Measurements from ENCODE around the gene AGT.
A peak's percentile ranks its signal among the peaks of the same experiment; 100 is the strongest.

The AGT gene

DNA sequence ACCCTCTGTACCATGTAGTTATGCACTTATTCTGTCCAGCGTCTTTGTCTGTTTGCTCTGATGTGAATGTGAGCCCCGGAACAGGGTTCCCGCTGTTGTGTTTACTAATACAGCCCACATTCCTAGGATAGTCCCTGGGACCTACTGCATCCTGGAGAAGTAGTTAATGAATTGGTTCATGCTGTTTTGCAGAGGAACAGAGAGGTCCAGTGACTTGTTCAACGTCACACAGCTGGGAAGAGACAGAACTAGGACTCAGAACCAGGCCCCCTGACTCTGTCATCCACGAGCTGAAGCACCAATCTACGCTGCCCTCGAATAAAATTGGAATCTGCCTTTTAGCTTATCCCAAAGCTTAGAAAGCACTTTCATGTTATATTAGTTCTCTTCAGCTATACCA lies 784 bp downstream of the AGT start:
- no peaks in the 10 kb centered on the region for H3K79me1 ChIP-seq (replicated peaks; ENCODE audit: low read length, poor library complexity, severe bottlenecking)
- H3K9me3 ChIP-seq (ENCODE audit: control insufficient read depth, low read length) = no peaks in the 10 kb centered on the region
- H3K27ac ChIP-seq (ENCODE audit: low read length, poor library complexity, severe bottlenecking) = no peak overlapping the region
- peaks cover 11% of the 10 kb centered on the region for H3K4me1 ChIP-seq (ENCODE audit: control insufficient read depth, insufficient read depth, low read depth, low read length)
- no peak overlapping the region for H3K4ac ChIP-seq (ENCODE audit: low read depth in 1 of 2, low read length in 2 of 2)
- no peak overlapping the region for H4K8ac ChIP-seq (ENCODE audit: low read length)
- no peak overlapping the region for H2BK15ac ChIP-seq (ENCODE audit: low read depth, poor library complexity, severe bottlenecking)
- peaks cover 7 to 13% of the 10 kb centered on the region in 2 experiments for H3K27me3 ChIP-seq (ENCODE audit: control insufficient read depth in 1 of 2, insufficient read depth in 1 of 2, low read length in 2 of 2)
- no peak overlapping the region for H2BK12ac ChIP-seq (ENCODE audit: low read length in 2 of 2)
- H3K4me2 ChIP-seq (ENCODE audit: low read length, poor library complexity, severe bottlenecking) = no peak overlapping the region
- H3K18ac ChIP-seq (ENCODE audit: low read depth in 1 of 2, low read length in 2 of 2) = no peak overlapping the region
- WGBS = 85% methylated on average over 7 of the region's 7 CpGs
- H3K14ac ChIP-seq (ENCODE audit: low read length in 2 of 2) = peak overlapping the region in 1 of 2 experiments; percentile 9
- H2AK5ac ChIP-seq (ENCODE audit: low read length, severe bottlenecking) = no peak overlapping the region
- no peak overlapping the region for H2BK5ac ChIP-seq (ENCODE audit: low read depth, low read length, poor library complexity, severe bottlenecking)
- H2AFZ ChIP-seq (ENCODE audit: low read depth, low read length) = no peak overlapping the region
- H3K23ac ChIP-seq (ENCODE audit: low read length in 2 of 2) = no peak overlapping the region
- H4K91ac ChIP-seq (ENCODE audit: low read length) = no peak overlapping the region
- H3K9ac ChIP-seq (ENCODE audit: low read length) = no peak overlapping the region
- no peak overlapping the region for H2BK120ac ChIP-seq (ENCODE audit: low read depth, low read length)
- no peak for DNase-seq
- no peak overlapping the region for H3K4me3 ChIP-seq (ENCODE audit: insufficient read depth in 1 of 2, low read depth in 1 of 2, low read length in 2 of 2)
- H3K36me3 ChIP-seq (ENCODE audit: control insufficient read depth in 1 of 2, insufficient read depth in 2 of 2, low read depth in 1 of 2, low read length in 2 of 2) = no peaks in the 10 kb centered on the region

DNA sequence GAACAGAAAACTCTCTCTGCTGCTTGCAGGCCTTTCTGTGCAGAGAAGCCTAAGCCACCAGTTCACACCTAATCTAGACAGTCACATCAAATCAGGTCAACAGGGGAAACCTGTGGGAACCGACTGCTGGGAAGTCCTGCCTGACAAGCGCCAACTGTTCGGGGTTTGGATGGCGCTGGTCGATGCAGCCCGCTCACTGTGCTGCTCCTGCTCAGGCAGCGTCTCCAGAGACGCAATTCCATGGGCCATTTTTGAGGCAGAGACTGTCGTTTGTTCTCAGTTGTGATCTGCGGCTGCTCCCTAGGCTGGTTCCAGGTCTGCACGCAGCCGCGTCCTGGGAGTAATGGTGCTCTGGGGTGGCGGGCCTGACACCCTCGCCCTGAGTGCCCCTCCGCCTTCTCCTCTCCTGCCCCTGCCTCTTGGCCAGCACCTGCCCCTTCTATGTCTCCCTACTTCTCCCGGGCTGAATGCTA lies 1.4 kb downstream of the AGT start:
- H2BK15ac ChIP-seq (ENCODE audit: low read depth, poor library complexity, severe bottlenecking) = no peak overlapping the region
- H2BK12ac ChIP-seq (ENCODE audit: low read length in 2 of 2) = peak overlapping the region in 1 of 2 experiments; percentile 15
- peaks cover 11% of the 10 kb centered on the region for H3K4me1 ChIP-seq (ENCODE audit: control insufficient read depth, insufficient read depth, low read depth, low read length)
- H3K27ac ChIP-seq (ENCODE audit: low read length, poor library complexity, severe bottlenecking) = no peak overlapping the region
- H3K23ac ChIP-seq (ENCODE audit: low read length in 2 of 2) = no peak overlapping the region
- H2BK5ac ChIP-seq (ENCODE audit: low read depth, low read length, poor library complexity, severe bottlenecking) = no peak overlapping the region
- no peak overlapping the region for H2BK120ac ChIP-seq (ENCODE audit: low read depth, low read length)
- H4K8ac ChIP-seq (ENCODE audit: low read length) = no peak overlapping the region
- peak overlapping the region in 1 of 2 experiments; percentile 9 for H3K14ac ChIP-seq (ENCODE audit: low read length in 2 of 2)
- no peak overlapping the region for H3K4ac ChIP-seq (ENCODE audit: low read depth in 1 of 2, low read length in 2 of 2)
- 90% methylated on average over 17 of the region's 17 CpGs for WGBS
- H3K18ac ChIP-seq (ENCODE audit: low read depth in 1 of 2, low read length in 2 of 2) = no peak overlapping the region
- H3K9ac ChIP-seq (ENCODE audit: low read length) = no peak overlapping the region
- no peak overlapping the region for H3K4me3 ChIP-seq (ENCODE audit: insufficient read depth in 1 of 2, low read depth in 1 of 2, low read length in 2 of 2)
- H3K4me2 ChIP-seq (ENCODE audit: low read length, poor library complexity, severe bottlenecking) = no peak overlapping the region
- no peaks in the 10 kb centered on the region for H3K9me3 ChIP-seq (ENCODE audit: control insufficient read depth, low read length)
- H2AK5ac ChIP-seq (ENCODE audit: low read length, severe bottlenecking) = no peak overlapping the region
- H3K79me1 ChIP-seq (replicated peaks; ENCODE audit: low read length, poor library complexity, severe bottlenecking) = no peaks in the 10 kb centered on the region
- no peaks in the 10 kb centered on the region for H3K36me3 ChIP-seq (ENCODE audit: control insufficient read depth in 1 of 2, insufficient read depth in 2 of 2, low read depth in 1 of 2, low read length in 2 of 2)
- H2AFZ ChIP-seq (ENCODE audit: low read depth, low read length) = no peak overlapping the region
- DNase-seq = no peak
- no peak overlapping the region for H4K91ac ChIP-seq (ENCODE audit: low read length)
- peaks cover 7 to 14% of the 10 kb centered on the region in 2 experiments for H3K27me3 ChIP-seq (ENCODE audit: control insufficient read depth in 1 of 2, insufficient read depth in 1 of 2, low read length in 2 of 2)

DNA sequence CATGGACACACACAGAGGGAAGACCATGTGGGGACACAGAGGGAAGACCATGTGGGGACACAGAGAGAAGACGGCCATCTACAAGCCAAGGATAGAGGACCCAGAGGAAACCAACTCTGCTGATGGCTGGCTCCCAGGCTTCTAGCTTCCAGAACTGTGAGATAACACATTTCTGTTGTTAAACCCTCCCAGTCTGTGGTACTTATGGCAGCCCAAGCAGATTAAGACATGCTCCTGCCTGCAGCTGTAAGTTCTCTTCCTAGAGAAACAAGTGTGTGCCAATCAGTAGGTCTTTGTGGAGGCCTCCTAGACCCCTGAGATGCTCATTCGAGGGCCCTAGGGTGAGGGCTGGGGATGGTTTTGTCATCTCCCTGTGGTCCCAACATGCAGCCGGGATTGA lies 2.7 kb downstream of the AGT start:
- no peak overlapping the region for H4K8ac ChIP-seq (ENCODE audit: low read length)
- H3K36me3 ChIP-seq (ENCODE audit: control insufficient read depth in 1 of 2, insufficient read depth in 2 of 2, low read depth in 1 of 2, low read length in 2 of 2) = no peaks in the 10 kb centered on the region

DNA sequence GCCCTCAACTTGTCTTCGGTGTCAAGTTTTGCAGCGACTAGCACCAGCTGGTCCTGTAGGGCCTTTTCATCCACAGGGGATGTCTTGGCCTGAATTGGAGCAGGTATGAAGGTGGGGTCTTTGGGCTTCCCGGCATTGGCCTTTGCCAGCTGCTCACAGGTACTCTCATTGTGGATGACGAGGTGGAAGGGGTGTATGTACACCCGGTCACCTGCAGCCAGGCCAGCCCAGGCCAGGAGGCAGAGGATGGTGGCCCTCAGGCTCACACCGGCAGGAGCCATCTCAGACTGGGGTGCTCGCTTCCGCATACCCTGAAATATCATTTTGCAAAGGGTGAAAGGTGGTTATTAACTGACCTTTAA lies 3.4 kb downstream of the AGT start:
- peaks cover 11 to 23% of the 10 kb centered on the region in 2 experiments for H3K27me3 ChIP-seq (ENCODE audit: control insufficient read depth in 1 of 2, insufficient read depth in 1 of 2, low read length in 2 of 2)
- WGBS = 91% methylated on average over 8 of the region's 8 CpGs
- H4K91ac ChIP-seq (ENCODE audit: low read length) = no peak overlapping the region
- H3K4ac ChIP-seq (ENCODE audit: low read depth in 1 of 2, low read length in 2 of 2) = no peak overlapping the region
- DNase-seq = no peak
- H3K4me2 ChIP-seq (ENCODE audit: low read length, poor library complexity, severe bottlenecking) = no peak overlapping the region
- no peaks in the 10 kb centered on the region for H3K36me3 ChIP-seq (ENCODE audit: control insufficient read depth in 1 of 2, insufficient read depth in 2 of 2, low read depth in 1 of 2, low read length in 2 of 2)
- no peak overlapping the region for H3K9ac ChIP-seq (ENCODE audit: low read length)
- H3K14ac ChIP-seq (ENCODE audit: low read length in 2 of 2) = no peak overlapping the region
- no peaks in the 10 kb centered on the region for H3K9me3 ChIP-seq (ENCODE audit: control insufficient read depth, low read length)
- no peak overlapping the region for H3K27ac ChIP-seq (ENCODE audit: low read length, poor library complexity, severe bottlenecking)
- no peak overlapping the region for H2AK5ac ChIP-seq (ENCODE audit: low read length, severe bottlenecking)
- no peak overlapping the region for H3K18ac ChIP-seq (ENCODE audit: low read depth in 1 of 2, low read length in 2 of 2)
- H2AFZ ChIP-seq (ENCODE audit: low read depth, low read length) = no peak overlapping the region
- H3K4me3 ChIP-seq (ENCODE audit: insufficient read depth in 1 of 2, low read depth in 1 of 2, low read length in 2 of 2) = no peak overlapping the region
- H2BK15ac ChIP-seq (ENCODE audit: low read depth, poor library complexity, severe bottlenecking) = no peak overlapping the region
- no peak overlapping the region for H2BK12ac ChIP-seq (ENCODE audit: low read length in 2 of 2)
- H3K4me1 ChIP-seq (ENCODE audit: control insufficient read depth, insufficient read depth, low read depth, low read length) = peaks cover 11% of the 10 kb centered on the region
- no peak overlapping the region for H2BK120ac ChIP-seq (ENCODE audit: low read depth, low read length)
- no peak overlapping the region for H2BK5ac ChIP-seq (ENCODE audit: low read depth, low read length, poor library complexity, severe bottlenecking)
- no peak overlapping the region for H3K23ac ChIP-seq (ENCODE audit: low read length in 2 of 2)
- H4K8ac ChIP-seq (ENCODE audit: low read length) = no peak overlapping the region
- no peaks in the 10 kb centered on the region for H3K79me1 ChIP-seq (replicated peaks; ENCODE audit: low read length, poor library complexity, severe bottlenecking)

More for the DNA sequence above, 2.7 kb downstream of the AGT start:
- Histone ChIP-seq H4K91ac (ENCODE audit: low read length) (no peak overlapping the region), H3K27ac (ENCODE audit: low read length, poor library complexity, severe bottlenecking) (no peak overlapping the region), H2AFZ (ENCODE audit: low read depth, low read length) (no peak overlapping the region), H2AK5ac (ENCODE audit: low read length, severe bottlenecking) (no peak overlapping the region), H3K4me3 (ENCODE audit: insufficient read depth in 1 of 2, low read depth in 1 of 2, low read length in 2 of 2) (no peak overlapping the region), H3K14ac (ENCODE audit: low read length in 2 of 2) (no peak overlapping the region), H3K9ac (ENCODE audit: low read length) (no peak overlapping the region), H2BK12ac (ENCODE audit: low read length in 2 of 2) (no peak overlapping the region), H2BK5ac (ENCODE audit: low read depth, low read length, poor library complexity, severe bottlenecking) (no peak overlapping the region), H2BK15ac (ENCODE audit: low read depth, poor library complexity, severe bottlenecking) (no peak overlapping the region), H3K4ac (ENCODE audit: low read depth in 1 of 2, low read length in 2 of 2) (no peak overlapping the region), H2BK120ac (ENCODE audit: low read depth, low read length) (no peak overlapping the region), H3K18ac (ENCODE audit: low read depth in 1 of 2, low read length in 2 of 2) (no peak overlapping the region), H3K79me1 (replicated peaks; ENCODE audit: low read length, poor library complexity, severe bottlenecking) (no peaks in the 10 kb centered on the region), H3K4me1 (ENCODE audit: control insufficient read depth, insufficient read depth, low read depth, low read length) (peaks cover 11% of the 10 kb centered on the region), H3K23ac (ENCODE audit: low read length in 2 of 2) (no peak overlapping the region), H3K27me3 (ENCODE audit: control insufficient read depth in 1 of 2, insufficient read depth in 1 of 2, low read length in 2 of 2) (peaks cover 11 to 19% of the 10 kb centered on the region in 2 experiments), H3K4me2 (ENCODE audit: low read length, poor library complexity, severe bottlenecking) (no peak overlapping the region), H3K9me3 (ENCODE audit: control insufficient read depth, low read length) (no peaks in the 10 kb centered on the region)
- DNase-seq = no peak
- 85% methylated on average over 3 of the region's 3 CpGs for WGBS

All from mesenchymal stem cell (in vitro differentiated cells and primary cell).